Measurements from ENCODE around the gene EEF1E1.

- TF ChIP-seq, protein P1, sequence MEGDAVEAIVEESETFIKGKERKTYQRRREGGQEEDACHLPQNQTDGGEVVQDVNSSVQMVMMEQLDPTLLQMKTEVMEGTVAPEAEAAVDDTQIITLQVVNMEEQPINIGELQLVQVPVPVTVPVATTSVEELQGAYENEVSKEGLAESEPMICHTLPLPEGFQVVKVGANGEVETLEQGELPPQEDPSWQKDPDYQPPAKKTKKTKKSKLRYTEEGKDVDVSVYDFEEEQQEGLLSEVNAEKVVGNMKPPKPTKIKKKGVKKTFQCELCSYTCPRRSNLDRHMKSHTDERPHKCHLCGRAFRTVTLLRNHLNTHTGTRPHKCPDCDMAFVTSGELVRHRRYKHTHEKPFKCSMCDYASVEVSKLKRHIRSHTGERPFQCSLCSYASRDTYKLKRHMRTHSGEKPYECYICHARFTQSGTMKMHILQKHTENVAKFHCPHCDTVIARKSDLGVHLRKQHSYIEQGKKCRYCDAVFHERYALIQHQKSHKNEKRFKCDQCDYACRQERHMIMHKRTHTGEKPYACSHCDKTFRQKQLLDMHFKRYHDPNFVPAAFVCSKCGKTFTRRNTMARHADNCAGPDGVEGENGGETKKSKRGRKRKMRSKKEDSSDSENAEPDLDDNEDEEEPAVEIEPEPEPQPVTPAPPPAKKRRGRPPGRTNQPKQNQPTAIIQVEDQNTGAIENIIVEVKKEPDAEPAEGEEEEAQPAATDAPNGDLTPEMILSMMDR (IDR thresholded peaks at IDR 0.05) = no peak
- TF ChIP-seq POLR2A (IDR thresholded peaks at IDR 0.05) = no peak
Observed at GRCh38 chr6:8131265-8131897, 29.0 kb upstream of the EEF1E1 start.
